Tibial nerve (tissue), 4 donors: ENCODE results near the gene TRIM8.

Source experiments
- EP300 ChIP-seq, 2 donors: sonication (generic); formaldehyde crosslinking; IDR thresholded peaks; one replicate each; pipeline ENCODE4 v1.6.1; 2017; ENCODE audit warnings: antibody characterized with exemption in 2 of 2, mild to moderate bottlenecking in 1 of 2
- TF ChIP-seq, protein P1 (sequence below), 5 experiments: fragments of 200-600 bp in 3 of 5; fragments of 450-650 bp in 2 of 5; sonication (generic) in 3 of 5; IDR thresholded peaks; one replicate each; pipeline ENCODE4 v1.5.1; 2016 to 2019; ENCODE audit warnings: antibody characterized with exemption in 5 of 5, mild to moderate bottlenecking in 3 of 5, moderate library complexity in 2 of 5

DNA sequence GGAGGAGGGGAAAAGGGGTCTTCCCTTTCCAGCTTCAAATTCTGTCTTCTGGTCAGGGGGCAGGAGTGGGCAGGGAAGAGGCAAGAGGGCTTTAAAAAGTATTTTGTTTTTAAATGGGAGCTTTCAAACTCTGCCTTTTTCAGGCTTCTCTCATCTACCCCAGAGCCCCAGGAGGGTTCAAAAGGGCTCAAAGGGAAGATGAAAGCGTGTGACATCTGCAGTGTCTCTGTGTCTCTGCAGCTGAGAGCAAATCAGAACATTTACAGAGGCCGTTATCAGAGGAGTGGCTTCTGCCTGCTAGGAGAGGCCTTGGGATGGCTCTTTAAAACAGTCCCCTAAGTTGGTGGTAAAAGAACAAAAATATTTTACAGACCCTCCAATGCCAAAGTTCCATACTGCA lies 30.3 kb downstream of the TRIM8 start:
- no peak for TF ChIP-seq EP300 (IDR thresholded peaks at IDR 0.05)
- TF ChIP-seq, protein P1, sequence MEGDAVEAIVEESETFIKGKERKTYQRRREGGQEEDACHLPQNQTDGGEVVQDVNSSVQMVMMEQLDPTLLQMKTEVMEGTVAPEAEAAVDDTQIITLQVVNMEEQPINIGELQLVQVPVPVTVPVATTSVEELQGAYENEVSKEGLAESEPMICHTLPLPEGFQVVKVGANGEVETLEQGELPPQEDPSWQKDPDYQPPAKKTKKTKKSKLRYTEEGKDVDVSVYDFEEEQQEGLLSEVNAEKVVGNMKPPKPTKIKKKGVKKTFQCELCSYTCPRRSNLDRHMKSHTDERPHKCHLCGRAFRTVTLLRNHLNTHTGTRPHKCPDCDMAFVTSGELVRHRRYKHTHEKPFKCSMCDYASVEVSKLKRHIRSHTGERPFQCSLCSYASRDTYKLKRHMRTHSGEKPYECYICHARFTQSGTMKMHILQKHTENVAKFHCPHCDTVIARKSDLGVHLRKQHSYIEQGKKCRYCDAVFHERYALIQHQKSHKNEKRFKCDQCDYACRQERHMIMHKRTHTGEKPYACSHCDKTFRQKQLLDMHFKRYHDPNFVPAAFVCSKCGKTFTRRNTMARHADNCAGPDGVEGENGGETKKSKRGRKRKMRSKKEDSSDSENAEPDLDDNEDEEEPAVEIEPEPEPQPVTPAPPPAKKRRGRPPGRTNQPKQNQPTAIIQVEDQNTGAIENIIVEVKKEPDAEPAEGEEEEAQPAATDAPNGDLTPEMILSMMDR (IDR thresholded peaks at IDR 0.05): no peak
